ENCODE results near the gene MITF.
A peak's percentile ranks its signal among the peaks of the same experiment; 100 is the strongest.

The MITF gene

DNA sequence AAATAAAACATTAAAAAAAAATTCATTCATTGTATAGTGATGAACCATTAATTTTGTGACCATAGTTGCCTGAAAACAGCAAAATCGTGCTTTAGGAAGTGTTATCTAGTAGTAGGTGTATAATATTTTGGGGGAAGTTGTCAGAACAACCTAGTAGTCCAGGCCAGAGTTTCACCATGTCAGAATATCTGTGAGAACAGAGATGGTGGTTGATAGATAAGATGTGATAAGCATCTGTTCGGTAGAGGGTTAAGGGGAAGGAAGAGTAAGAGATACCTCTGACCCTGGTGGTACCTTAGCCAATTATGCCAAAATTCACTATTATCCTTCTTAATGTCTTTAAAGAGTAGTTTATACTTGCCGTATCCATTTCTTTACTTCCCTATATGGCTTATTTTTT is 113.8 kb downstream of the MITF start:
- H3K9me3 Mint-ChIP-seq, result no peaks in the 10 kb centered on the region
- no peaks in the 10 kb centered on the region for H3K4me1 Mint-ChIP-seq
- H3K27me3 Mint-ChIP-seq, result no peaks in the 10 kb centered on the region
- DNase-seq, result no peak
- H3K4me3 Mint-ChIP-seq, result no peak overlapping the region
- H3K27ac Mint-ChIP-seq, result no peak overlapping the region
- ATAC-seq, result no peak

DNA sequence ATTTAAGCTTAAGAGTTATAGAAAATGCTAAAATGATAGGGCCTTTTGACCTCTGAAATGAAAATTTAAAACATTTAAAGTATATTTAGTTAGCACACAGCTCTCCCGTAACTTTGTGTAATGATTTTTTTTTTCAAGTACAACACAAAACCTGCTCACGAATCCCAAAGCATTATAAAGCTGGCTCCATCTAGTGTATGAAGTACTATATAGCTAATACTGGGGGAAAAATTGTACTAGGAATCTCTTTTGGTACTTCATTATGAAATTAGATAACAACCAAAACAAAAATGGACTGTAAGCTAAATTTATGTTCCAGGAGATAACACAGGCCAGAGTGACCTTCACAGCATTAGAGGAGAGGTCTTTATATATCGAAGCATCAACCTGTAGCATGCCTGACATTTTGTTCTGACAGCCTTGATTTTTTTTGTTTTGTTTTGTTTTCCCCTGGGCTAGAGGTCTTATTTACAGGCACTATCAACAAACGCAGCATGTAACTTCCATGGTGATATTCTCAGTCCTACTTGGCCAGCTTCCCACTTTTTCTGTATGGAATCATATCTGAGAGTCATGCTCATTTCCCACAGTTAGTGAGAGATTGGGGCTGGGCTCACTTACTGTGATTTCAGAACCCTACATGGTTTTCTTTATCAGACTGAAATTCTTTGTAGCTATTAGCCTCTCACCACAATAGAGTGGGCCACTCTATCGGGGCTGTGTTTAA is 116.3 kb downstream of the MITF start:
- ATAC-seq (no peak), DNase-seq (no peak)
- no peaks in the 10 kb centered on the region for H3K4me1 Mint-ChIP-seq
- no peaks in the 10 kb centered on the region for H3K9me3 Mint-ChIP-seq
- H3K27me3 Mint-ChIP-seq, result no peaks in the 10 kb centered on the region
- H3K4me3 Mint-ChIP-seq, result no peak overlapping the region
- no peak overlapping the region for H3K27ac Mint-ChIP-seq

DNA sequence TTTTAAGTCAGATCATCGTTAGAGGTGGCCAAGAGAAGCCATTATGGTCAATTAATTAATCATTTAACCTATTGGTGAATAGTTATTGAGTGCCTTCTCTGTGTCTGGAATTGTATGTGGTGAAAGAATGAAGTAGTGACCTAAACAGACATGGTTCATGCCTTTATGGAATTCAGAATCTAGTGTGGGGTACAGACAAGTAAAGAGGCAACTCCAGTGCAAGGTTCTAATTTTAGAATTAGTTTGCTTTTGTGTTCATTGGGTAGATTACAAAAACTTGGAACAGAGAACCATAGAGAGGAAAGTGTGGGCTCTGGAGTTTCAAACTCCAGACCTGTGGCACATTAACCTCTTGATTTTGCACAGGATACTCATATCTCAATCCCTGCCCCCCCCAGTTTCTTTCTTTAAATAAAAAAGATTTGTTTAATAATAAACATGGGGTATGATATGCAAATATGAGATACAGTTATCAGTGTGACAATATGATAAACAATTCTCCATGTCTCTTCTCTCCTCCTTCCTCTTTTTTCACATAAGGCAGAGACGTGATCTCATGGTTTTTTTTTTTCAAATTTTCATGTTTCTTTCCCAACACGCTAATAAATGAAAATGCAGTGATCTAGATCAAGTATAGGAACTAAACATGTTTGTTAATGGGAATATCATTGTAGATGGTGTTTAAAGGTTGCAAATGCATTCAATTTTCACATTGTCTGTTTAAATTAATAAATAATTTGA is 117.9 kb downstream of the MITF start:
- Mint-ChIP-seq H3K27me3 (no peaks in the 10 kb centered on the region), H3K4me1 (no peaks in the 10 kb centered on the region), H3K27ac (no peak overlapping the region), H3K4me3 (no peak overlapping the region), H3K9me3 (no peaks in the 10 kb centered on the region)
- DNase-seq (no peak), ATAC-seq (no peak)

DNA sequence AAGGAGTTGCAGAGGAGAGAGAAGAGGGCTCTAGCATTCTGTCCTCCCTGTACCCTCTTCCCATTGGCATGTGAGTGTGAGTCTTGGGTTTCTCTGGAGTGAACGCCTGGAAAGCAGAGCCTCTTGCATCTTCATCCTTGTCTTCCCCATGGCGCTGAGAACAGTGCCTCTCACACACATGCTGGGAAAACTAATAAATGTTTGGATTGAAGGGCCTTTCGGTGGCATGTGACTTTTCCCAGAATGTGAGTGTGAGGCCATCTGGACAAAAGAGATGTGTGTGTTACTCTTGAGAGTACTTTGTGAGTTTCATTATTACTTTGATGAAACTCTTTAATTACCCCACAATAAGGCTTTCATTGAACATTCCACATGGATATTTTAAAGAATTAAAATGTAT is 122.3 kb downstream of the MITF start:
- H3K9me3 Mint-ChIP-seq, result no peaks in the 10 kb centered on the region
- no peak for DNase-seq
- H3K27me3 Mint-ChIP-seq, result no peaks in the 10 kb centered on the region
- H3K4me3 Mint-ChIP-seq, result no peak overlapping the region
- no peaks in the 10 kb centered on the region for H3K4me1 Mint-ChIP-seq
- H3K27ac Mint-ChIP-seq, result no peak overlapping the region
- no peak for ATAC-seq

DNA sequence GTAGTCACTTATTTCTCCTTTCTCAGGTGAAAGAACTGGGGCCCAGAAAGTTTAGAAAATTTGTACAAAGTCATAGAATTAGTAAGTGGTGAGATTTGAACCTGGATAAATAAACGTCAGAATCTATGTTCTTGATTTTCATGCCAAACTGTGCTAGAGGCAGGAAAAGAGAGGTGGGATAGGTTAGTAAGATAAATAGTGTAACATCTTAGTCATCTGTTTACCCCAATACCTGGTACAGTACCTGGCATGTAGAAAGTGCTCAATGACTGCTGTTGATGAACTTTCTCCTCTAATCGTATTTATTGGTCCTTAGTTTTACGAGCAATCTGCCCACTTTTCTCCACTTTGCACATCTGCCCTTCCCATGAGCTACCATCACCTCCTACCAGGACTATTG is 124.9 kb downstream of the MITF start:
- Mint-ChIP-seq H3K27ac (no peak overlapping the region), H3K9me3 (no peaks in the 10 kb centered on the region), H3K4me1 (no peaks in the 10 kb centered on the region), H3K27me3 (no peaks in the 10 kb centered on the region), H3K4me3 (no peak overlapping the region)
- ATAC-seq (no peak), DNase-seq (no peak)

DNA sequence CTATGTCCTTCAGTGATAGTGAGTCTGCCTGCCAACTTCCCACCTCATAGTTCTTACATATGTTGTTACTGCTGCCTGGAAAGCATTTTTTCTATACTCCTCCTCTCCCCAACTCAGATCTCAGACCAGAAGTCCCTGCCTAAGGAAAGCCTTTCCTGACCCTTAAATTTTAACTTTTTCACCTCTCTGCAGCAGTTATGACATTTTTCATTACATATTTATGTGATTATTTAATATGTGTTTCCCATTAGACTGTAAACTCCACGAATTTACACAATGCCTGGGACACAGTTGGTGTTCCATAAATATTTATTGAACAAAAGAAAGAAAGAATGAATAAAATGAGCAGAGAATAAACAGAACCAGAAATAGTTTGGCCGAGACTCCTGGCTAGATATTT is 125.5 kb downstream of the MITF start:
- H3K4me3 Mint-ChIP-seq, result no peak overlapping the region
- no peaks in the 10 kb centered on the region for H3K9me3 Mint-ChIP-seq
- H3K27ac Mint-ChIP-seq, result no peak overlapping the region
- no peak for ATAC-seq
- H3K27me3 Mint-ChIP-seq, result no peaks in the 10 kb centered on the region
- no peak for DNase-seq
- no peaks in the 10 kb centered on the region for H3K4me1 Mint-ChIP-seq

DNA sequence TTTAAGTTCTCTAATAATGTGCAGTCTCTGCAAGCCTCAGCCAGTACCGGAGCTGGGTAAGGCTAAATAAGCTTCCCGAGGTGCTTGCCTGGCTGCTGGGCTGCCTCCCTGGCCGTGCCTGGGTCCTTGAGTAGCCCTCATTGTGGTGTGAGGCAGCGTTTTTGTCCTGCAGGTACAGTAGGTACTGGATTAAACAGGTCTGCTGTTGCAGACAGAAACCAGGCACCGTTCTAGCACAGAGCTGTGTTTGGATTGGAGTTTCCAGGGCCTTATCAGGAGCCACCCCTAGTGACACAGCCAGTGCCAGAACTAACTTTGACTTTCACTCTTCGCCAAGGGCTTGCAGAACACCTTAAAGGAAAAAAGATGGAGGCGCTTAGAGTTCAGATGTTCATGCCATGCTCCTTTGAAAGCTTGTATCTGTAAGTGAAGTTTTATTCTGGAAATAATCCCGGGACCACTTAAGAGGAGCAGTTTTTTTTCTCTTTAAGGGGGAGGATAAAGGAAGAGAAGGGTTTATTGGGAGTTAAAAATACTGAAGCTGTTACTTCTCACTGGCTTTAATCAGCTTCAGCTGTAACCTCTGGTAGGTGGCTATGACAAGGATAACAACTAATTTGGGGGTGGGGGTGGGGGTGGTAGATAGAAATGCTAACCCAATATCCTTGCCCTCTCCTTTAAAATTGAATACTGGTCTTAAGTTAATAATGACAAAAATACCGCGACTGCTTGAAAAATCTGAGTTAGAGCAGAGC is 126.8 kb downstream of the MITF start:
- no peak overlapping the region for H3K4me3 Mint-ChIP-seq
- H3K27me3 Mint-ChIP-seq, result no peaks in the 10 kb centered on the region
- H3K9me3 Mint-ChIP-seq, result no peaks in the 10 kb centered on the region
- ATAC-seq (no peak), DNase-seq (no peak)
- peak overlapping the region in 1 of 2 donors; percentile 81 for H3K27ac Mint-ChIP-seq
- H3K4me1 Mint-ChIP-seq, result no peaks in the 10 kb centered on the region

DNA sequence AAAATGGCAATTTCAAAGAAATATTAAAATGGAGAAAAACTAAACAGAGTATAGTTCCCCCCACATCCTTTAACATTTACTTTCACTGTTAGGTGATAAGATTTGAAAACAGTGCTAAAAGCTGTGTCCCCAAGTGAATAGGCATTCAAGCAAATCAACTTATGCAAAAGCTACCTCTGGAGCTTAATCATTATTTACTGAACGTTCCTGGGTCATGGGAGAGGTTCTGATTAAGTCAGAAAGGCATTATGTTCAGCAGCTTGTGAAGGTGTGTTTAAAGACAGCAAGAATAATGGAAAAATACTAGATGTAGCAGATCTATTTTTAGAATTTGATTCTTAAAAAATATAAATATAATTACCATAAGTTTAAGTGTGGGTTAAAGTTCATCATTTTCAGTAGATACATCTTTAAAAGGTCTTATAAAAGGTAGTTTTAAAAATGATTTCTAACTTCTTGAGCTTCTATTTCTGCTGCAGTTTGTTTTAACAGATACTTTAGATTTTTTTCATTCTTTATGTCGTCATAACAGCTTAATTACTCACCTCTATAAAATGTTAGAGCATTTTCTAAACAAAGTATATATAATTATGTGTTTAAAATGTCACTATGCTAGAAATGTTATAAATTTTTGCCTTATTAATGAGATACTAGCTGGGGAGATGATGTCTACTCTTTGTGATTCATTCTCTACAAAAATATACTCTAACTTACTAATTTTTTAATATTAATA is 127.9 kb downstream of the MITF start:
- no peaks in the 10 kb centered on the region for H3K4me1 Mint-ChIP-seq
- no peak overlapping the region for H3K27ac Mint-ChIP-seq
- no peak for ATAC-seq
- no peak overlapping the region for H3K4me3 Mint-ChIP-seq
- DNase-seq, result no peak
- H3K9me3 Mint-ChIP-seq, result no peaks in the 10 kb centered on the region
- no peaks in the 10 kb centered on the region for H3K27me3 Mint-ChIP-seq

DNA sequence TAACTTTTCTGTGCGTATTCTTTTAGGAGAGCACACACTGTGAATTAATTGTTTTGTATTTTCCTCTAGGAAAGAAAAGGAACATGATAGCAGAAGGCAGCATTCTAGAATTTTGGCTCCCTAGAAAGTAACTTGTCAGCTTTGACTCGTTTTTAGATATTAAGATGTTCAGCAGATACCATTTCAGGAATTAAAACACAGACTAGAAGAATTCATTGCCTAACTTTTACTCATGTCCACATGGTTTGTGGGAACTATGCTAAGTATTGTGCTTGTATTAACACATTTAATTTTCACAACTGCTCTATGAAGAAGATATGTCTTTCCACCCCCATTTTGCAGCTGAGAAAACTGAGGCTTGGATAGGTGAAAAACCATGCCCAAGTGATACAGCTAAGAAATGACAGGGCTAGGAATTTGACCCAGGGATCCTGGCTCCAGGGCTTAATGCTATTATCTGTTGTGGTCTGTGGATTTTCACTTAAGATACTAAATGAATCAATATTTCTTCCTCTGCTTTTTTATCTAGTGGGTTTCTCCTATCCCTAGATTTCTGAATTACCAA is 128.8 kb downstream of the MITF start:
- Mint-ChIP-seq H3K4me3 (no peak overlapping the region), H3K27ac (no peak overlapping the region), H3K9me3 (no peaks in the 10 kb centered on the region), H3K27me3 (no peaks in the 10 kb centered on the region), H3K4me1 (no peaks in the 10 kb centered on the region)
- no peak for DNase-seq
- ATAC-seq, result no peak

DNA sequence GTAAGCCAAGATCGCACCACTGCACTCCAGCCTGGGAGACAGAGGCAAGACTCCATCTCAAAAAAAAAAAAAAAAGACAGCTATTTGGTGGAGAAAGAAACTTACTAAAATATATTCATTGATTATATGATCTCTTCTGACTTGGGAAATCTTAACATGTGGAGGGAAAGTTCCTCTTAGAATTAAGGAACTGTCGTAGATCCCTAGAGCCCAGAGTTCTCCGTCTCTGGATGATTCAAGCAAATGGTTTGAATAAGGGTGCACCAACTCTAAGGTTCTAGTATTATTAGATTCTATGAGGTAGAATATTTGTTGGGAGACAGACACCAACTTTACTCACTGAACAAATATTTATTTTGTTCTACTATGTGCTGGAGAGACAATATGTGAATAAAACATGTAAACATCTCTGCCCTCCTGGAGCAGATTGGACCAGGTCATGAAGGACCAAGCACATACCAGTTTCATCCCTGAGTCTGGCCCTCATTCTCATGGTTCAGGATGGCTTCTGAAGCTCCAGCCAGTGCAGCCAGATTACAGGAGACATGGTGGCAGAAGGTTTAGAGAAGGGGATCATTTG is 129.7 kb downstream of the MITF start:
- Mint-ChIP-seq H3K9me3 (no peaks in the 10 kb centered on the region), H3K27me3 (no peaks in the 10 kb centered on the region), H3K4me1 (no peaks in the 10 kb centered on the region), H3K4me3 (no peak overlapping the region), H3K27ac (peak overlapping the region in 1 of 2 donors; percentile 42)
- ATAC-seq, result no peak
- no peak for DNase-seq

DNA sequence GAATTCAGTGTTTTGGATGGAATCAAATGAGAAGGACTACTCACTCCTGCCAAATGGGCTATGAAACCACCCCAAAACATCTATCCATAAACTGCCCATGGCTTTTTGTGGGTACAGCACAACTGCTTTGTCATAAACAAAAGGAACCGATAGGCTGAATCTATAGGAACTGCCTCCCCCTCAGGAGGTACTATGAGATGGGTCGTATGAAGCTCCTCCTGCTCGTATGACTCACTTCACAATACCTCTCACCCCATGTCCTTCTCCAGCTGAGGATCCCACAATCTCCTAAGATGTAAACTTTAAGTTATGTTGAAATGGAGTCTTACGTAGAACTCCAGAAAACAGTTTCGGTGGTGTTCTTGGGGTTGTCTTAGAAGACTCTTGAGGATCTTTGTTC is 130.4 kb downstream of the MITF start:
- no peak overlapping the region for H3K27ac Mint-ChIP-seq
- H3K9me3 Mint-ChIP-seq, result no peaks in the 10 kb centered on the region
- no peak for DNase-seq
- no peak for ATAC-seq
- no peaks in the 10 kb centered on the region for H3K4me1 Mint-ChIP-seq
- no peak overlapping the region for H3K4me3 Mint-ChIP-seq
- no peaks in the 10 kb centered on the region for H3K27me3 Mint-ChIP-seq

DNA sequence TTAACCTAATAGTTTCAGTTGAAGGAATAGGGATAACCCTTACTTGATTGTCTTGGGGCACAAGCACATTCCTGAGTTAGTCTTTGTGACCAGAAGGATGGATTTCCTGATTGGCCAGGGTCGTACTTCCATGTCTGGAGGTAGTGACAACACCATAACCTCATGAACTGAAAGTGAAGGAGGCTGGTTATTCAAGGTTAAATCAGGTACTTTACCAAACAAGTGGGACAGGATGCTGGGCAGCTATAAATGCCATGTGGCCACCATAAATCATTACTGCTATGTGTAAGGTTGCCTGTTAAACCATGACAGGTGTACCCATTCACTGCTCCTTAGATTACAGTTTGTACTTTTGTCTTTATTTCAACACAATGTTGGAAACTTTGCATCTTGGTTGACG is 132.0 kb downstream of the MITF start:
- DNase-seq (no peak), ATAC-seq (no peak)
- H3K9me3 Mint-ChIP-seq, result no peaks in the 10 kb centered on the region
- H3K27me3 Mint-ChIP-seq, result no peaks in the 10 kb centered on the region
- H3K27ac Mint-ChIP-seq, result no peak overlapping the region
- no peaks in the 10 kb centered on the region for H3K4me1 Mint-ChIP-seq
- H3K4me3 Mint-ChIP-seq, result no peak overlapping the region

DNA sequence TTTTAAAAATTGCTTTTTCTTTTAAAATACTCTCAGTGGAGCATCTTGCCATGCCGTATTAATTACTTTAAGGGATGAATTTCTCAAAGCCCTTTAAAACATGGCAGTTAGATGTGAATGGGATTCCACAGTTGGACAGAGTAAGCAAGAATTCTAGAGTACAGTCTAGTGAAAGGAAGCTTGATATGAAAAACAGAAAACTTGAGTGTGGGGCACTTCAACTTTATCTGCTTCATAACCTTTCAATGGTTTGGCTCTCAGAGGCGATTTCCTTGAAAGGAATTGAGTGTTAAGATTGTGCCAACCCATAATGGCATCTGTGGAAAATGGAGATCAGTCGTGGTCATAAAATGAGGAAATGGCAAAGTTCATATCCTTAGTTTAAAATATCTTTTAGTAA is 132.6 kb downstream of the MITF start:
- Mint-ChIP-seq H3K4me1 (no peaks in the 10 kb centered on the region), H3K9me3 (no peaks in the 10 kb centered on the region), H3K4me3 (no peak overlapping the region), H3K27me3 (no peaks in the 10 kb centered on the region), H3K27ac (no peak overlapping the region)
- DNase-seq (no peak), ATAC-seq (no peak)

DNA sequence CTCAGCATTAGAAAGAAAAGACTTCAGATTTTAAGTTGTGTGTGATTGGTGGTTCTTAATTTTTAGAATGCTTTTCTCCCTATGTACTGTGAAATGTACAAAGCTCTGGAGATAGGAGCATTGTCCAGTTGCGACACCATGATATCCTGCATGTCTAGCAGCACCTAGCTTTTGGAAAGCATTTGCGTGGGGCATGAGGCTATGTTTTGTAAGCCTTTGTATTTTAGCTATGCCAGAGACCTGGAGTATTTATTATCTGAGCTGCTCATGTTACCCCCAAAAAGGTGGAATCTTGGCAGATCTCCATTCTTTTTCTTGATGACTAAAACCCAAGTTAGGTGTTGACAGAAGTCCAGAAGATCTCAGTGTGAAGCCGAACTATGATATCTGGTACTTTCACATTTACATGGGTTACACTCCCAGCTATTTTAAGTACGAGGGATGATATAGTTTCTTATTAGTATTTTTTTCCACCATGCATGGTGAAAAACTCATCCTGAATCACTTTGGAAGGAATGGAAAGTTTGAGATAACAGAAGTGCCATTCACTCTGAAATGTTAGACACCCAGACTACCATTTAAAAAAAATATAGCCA is 133.6 kb downstream of the MITF start:
- H3K4me1 Mint-ChIP-seq, result no peaks in the 10 kb centered on the region

DNA sequence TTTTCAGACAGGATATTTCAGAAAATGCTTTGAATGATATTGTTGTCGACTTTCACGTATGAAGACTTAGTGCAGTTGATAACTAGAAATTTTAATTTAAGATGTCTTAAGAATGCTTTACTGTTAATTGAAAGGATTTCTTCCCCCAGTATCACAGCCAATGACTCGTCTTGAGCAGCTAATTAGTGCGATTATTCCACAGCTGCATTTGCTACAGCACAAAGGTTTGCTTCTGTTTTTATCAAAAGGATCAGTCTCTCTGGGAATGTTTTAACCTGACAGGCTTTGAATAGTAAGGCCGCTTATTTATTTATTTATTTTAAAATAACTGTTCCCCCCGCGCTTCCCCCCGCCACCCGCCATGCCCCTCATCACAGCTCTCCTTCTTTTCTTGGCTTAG is 136.8 kb downstream of the MITF start:
- ATAC-seq (no peak), DNase-seq (no peak)
- H3K9me3 Mint-ChIP-seq, result no peaks in the 10 kb centered on the region
- no peak overlapping the region for H3K27ac Mint-ChIP-seq
- H3K4me3 Mint-ChIP-seq, result no peak overlapping the region
- H3K4me1 Mint-ChIP-seq, result no peaks in the 10 kb centered on the region
- no peaks in the 10 kb centered on the region for H3K27me3 Mint-ChIP-seq

More for the DNA sequence above, 133.6 kb downstream of the MITF start:
- Mint-ChIP-seq H3K4me3 (no peak overlapping the region), H3K27ac (no peak overlapping the region), H3K9me3 (no peaks in the 10 kb centered on the region), H3K27me3 (no peaks in the 10 kb centered on the region)
- ATAC-seq (no peak), DNase-seq (no peak)

Data from stimulated activated naive CD8-positive, alpha-beta T cell treated with anti-CD3 and anti-CD28 coated beads, Interleukin-15, amount 100 ng/mL, for 72 hours (primary cell).